ENCODE data around the gene BRD3. TPM values are rescaled to one million over a fixed set of nuclear protein-coding genes. Genes with fewer than 3 reads are reported as not detected.

The BRD3 gene
- polyA plus RNA-seq, 1 donor (not counting 4 experiments of a cell fraction or from before 2014, with no cell fraction given) = 3.3 TPM

DNA sequence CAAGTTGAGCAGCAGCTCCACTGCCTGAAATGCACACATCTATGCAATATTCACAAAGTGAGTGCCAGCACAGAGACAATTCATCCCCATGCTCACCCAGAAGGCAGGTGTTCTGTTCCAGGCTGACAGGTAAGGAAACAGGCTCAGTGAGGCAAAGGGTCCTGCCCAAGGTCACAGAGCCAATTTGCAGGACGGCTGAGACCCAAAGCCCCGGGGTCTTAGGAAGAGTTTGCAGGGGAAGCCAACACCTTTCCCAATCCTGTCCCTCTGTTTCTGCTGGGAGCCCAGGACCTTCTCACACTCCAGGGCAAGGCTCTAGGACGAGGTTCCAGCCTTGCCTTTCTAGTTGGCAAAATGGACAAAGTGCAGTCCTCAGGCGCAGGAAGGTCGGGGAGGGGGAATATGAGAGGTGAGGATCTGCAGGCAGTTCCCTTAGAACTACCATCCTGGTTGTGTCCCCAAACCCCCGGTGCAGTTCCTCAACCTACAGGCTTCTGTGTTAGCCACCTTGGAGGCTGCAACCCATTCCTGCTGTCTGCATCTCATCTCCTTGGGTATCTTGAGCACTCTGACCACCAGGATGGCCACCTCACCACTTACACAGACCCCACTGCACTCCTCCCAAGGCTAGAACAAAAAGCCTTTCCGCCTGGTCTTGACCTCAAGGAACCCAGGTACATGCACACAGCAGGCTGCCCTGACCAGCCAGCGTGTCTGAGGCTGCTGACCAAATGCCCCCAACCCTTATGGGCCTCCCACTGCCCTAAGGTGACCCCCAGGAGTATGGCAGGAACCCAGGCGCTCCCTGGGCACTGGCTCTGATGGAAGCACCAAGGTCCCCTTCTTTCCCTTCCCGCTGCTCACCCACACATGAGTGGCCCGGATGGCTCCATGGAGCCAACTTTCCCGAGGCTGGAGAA is 1.9 kb upstream of the BRD3 start:
- H2AFZ ChIP-seq (ENCODE audit: control insufficient read depth, low read length) = no peak overlapping the region
- H3K9me3 ChIP-seq (ENCODE audit: control insufficient read depth, low read depth, low read length) = no peaks in the 10 kb centered on the region
- peaks cover 17% of the 10 kb centered on the region for H3K4me1 ChIP-seq (ENCODE audit: control insufficient read depth, extremely low read depth, insufficient read depth, low read length)
- H3K27me3 ChIP-seq (ENCODE audit: control insufficient read depth, extremely low read depth, insufficient read depth, low read length) = peaks cover 22% of the 10 kb centered on the region
- peak overlapping the region; percentile 97 for H3K4me2 ChIP-seq (ENCODE audit: control insufficient read depth, extremely low read depth, insufficient read depth, low read depth, low read length)
- no peaks in the 10 kb centered on the region for H3K9me1 ChIP-seq (ENCODE audit: control insufficient read depth, extremely low read depth, insufficient read depth, low read length)
- no peak for TF ChIP-seq EZH2 (IDR thresholded peaks at IDR 0.05; ENCODE audit: low read length)
- TF ChIP-seq, protein P1, sequence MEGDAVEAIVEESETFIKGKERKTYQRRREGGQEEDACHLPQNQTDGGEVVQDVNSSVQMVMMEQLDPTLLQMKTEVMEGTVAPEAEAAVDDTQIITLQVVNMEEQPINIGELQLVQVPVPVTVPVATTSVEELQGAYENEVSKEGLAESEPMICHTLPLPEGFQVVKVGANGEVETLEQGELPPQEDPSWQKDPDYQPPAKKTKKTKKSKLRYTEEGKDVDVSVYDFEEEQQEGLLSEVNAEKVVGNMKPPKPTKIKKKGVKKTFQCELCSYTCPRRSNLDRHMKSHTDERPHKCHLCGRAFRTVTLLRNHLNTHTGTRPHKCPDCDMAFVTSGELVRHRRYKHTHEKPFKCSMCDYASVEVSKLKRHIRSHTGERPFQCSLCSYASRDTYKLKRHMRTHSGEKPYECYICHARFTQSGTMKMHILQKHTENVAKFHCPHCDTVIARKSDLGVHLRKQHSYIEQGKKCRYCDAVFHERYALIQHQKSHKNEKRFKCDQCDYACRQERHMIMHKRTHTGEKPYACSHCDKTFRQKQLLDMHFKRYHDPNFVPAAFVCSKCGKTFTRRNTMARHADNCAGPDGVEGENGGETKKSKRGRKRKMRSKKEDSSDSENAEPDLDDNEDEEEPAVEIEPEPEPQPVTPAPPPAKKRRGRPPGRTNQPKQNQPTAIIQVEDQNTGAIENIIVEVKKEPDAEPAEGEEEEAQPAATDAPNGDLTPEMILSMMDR (optimal IDR thresholded peaks at IDR 0.05 in 1 of 3, IDR thresholded peaks at IDR 0.05 in 1 of 3, conservative IDR thresholded peaks at IDR 0.05 in 1 of 3; ENCODE audit: extremely low read depth in 1 of 3, insufficient read depth in 2 of 3, low read length in 3 of 3) = no peak
- FAIRE-seq (no peak), DNase-seq (ENCODE audit: low read depth, low spot score) (no peak)
- H3K9ac ChIP-seq (ENCODE audit: control insufficient read depth, extremely low read depth, insufficient read depth, low read length) = no peak overlapping the region
- dilution Hi-C loops (cut with MboI; ENCODE audit: extremely low pct_ligation_motif_present, low sequenced_read_pairs) = no loop called here
- no peak overlapping the region for H3K27ac ChIP-seq (ENCODE audit: control insufficient read depth, insufficient read depth, low read length)
- H3K36me3 ChIP-seq (ENCODE audit: control insufficient read depth in 2 of 2, extremely low read depth in 1 of 2, insufficient read depth in 2 of 2, low read length in 2 of 2) = no peaks in the 10 kb centered on the region
- H4K20me1 ChIP-seq (ENCODE audit: control insufficient read depth, extremely low read depth, insufficient read depth, low read length) = no peaks in the 10 kb centered on the region
- peaks cover 20% of the 10 kb centered on the region for H3K79me2 ChIP-seq (ENCODE audit: control insufficient read depth, insufficient read depth, low read length)
- H3K4me3 ChIP-seq (ENCODE audit: control insufficient read depth in 2 of 3, extremely low read depth in 1 of 3, insufficient read depth in 2 of 3, low read depth in 1 of 3, low read length in 3 of 3) = no peak overlapping the region

DNA sequence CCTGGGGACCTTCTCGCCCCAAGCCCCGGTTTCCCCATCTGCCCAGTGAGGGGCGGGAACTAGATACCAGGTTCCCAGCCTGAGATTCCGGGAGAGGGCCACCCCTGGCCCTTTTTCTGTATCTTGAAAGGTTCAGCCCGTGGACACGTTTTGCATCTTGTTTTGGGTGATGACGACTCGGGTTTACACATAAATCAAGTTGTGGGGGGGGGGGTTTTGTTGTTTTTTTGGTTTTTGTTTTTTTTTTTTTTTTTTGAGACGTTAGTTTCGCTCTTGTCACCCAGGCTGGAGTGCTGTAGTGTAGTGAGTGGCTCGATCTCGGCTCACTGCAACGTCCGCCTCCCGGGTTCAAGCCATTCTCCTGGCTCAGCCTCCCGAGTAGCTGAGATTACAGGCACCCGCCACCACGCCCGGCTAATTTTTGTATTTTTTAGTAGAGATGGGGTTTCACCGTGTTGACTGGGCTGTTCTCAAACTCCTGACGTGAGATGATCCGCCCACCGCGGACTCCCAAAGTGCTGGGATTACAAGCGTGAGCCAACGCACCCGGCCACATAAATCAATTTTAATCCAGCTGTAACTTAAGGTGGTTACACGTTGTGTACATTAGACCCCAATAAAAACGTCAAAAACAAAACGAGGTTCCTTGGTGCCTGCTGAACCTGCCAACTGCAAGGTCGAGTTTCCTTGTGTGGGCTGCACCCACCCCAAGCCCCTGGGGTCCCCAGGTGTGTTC is 1.1 kb upstream of the BRD3 start:
- Histone ChIP-seq H3K27ac (ENCODE audit: control insufficient read depth, insufficient read depth, low read length) (peak overlapping the region; percentile 54), H3K9me1 (ENCODE audit: control insufficient read depth, extremely low read depth, insufficient read depth, low read length) (no peaks in the 10 kb centered on the region), H3K9ac (ENCODE audit: control insufficient read depth, extremely low read depth, insufficient read depth, low read length) (peak overlapping the region; percentile 73), H3K36me3 (ENCODE audit: control insufficient read depth in 2 of 2, extremely low read depth in 1 of 2, insufficient read depth in 2 of 2, low read length in 2 of 2) (no peaks in the 10 kb centered on the region), H3K4me1 (ENCODE audit: control insufficient read depth, extremely low read depth, insufficient read depth, low read length) (peaks cover 17% of the 10 kb centered on the region), H3K27me3 (ENCODE audit: control insufficient read depth, extremely low read depth, insufficient read depth, low read length) (peaks cover 22% of the 10 kb centered on the region), H3K4me2 (ENCODE audit: control insufficient read depth, extremely low read depth, insufficient read depth, low read depth, low read length) (peak overlapping the region; percentile 97), H3K9me3 (ENCODE audit: control insufficient read depth, low read depth, low read length) (no peaks in the 10 kb centered on the region), H3K4me3 (ENCODE audit: control insufficient read depth in 2 of 3, extremely low read depth in 1 of 3, insufficient read depth in 2 of 3, low read depth in 1 of 3, low read length in 3 of 3) (peak overlapping the region; percentile 47 to 82 (median 76)), H2AFZ (ENCODE audit: control insufficient read depth, low read length) (peak overlapping the region; percentile 90), H3K79me2 (ENCODE audit: control insufficient read depth, insufficient read depth, low read length) (peaks cover 27% of the 10 kb centered on the region), H4K20me1 (ENCODE audit: control insufficient read depth, extremely low read depth, insufficient read depth, low read length) (no peaks in the 10 kb centered on the region)
- FAIRE-seq (no peak), DNase-seq (ENCODE audit: low read depth, low spot score) (no peak)
- no peak for TF ChIP-seq EZH2 (IDR thresholded peaks at IDR 0.05; ENCODE audit: low read length)
- TF ChIP-seq, protein P1 (optimal IDR thresholded peaks at IDR 0.05 in 1 of 3, IDR thresholded peaks at IDR 0.05 in 1 of 3, conservative IDR thresholded peaks at IDR 0.05 in 1 of 3; ENCODE audit: extremely low read depth in 1 of 3, insufficient read depth in 2 of 3, low read length in 3 of 3) = no peak
- dilution Hi-C loops (cut with MboI; ENCODE audit: extremely low pct_ligation_motif_present, low sequenced_read_pairs) = no loop called here
